HL-60/S4 treated with retinoic acid at 250 ng/mL for 4 days and 3 days (cell line): ENCODE measurements around the gene CCRL2.
"Not testable (repeated sequence)": the region's sequence is repeated elsewhere in the genome, so short reads cannot be mapped to it uniquely, and the experiment has no call there.

Experiments
- in situ Hi-C: fragments of 300-500 bp; cut with MboI; formaldehyde crosslinking; loops from 2 replicates; pipeline ENCODE4 v1.7.0; 2022; ENCODE audit warnings: low sequenced_read_pairs

Gene CCRL2

DNA sequence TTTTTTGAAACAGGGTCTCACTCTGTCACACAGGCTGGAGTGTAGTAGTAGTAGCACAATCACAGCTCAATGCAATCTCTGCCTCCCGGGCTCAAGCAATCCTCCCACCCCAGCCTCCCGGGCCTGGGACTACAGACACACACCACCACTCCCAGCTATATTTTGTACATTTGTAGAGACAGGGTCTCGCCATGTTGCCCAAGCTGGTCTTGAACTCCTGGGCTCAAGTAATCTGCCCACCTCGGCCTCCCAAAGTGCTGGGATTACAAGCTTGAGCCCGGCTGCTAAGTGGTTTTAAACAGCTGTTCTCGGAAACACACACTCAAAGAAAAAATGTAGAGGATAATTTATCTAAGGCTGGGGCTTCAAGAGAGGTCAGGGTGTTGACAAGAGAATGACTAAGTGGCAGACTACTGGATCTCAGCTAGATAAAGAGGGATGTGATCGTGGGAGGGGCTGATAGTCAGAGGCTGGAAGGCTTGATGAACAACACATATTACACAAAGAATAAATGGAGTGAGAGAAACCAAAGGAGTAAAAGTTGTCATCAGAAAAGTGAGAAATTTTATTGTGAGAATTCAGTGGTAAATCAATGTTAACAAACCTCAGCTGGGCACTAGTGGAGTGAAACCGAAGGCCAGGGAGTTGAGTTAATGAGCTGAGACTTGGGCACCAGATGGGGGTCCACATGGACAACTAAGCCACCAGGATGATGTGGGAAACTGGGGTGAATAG lies 6.9 kb upstream of the CCRL2 start:
- in situ Hi-C loops: no loop called here

DNA sequence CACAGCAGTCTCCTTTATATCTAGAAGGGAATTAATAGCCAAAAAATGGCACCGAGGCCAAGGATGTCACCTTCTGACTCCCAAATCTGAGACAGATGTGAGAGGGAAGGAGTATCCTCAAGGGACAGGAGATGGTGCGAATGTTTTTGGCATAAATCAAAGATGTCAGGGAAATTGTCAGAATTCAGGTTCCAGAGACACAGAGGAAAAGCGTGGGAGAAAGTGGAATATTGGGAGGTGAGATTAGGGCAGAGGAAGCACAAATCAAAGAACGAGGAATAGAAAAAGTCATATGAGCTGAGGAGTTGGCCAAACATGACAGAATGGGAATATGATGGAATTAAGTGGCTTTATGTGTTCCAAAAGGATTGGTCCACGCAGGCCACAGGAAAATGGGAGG lies 6.2 kb upstream of the CCRL2 start:
- in situ Hi-C loops: no loop called here

DNA sequence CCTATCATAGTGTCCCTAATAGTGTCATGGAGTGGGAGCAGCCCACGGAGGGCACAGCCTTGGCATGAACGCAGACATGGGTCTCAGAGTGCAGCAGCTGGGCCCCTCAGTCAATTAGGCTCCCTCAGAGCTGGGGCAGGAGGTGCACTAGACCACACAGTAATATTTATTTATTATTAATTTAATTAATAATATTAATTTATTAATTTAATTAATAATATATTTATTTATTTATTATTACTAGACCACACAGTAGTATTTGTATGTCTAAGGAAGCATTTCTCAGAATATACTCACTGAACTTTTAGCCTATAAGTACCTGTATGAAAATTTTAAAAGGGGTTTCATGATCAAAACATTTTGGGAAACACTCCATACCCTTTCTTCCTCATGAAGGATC lies 5.5 kb upstream of the CCRL2 start:
- in situ Hi-C loops: no loop called here

DNA sequence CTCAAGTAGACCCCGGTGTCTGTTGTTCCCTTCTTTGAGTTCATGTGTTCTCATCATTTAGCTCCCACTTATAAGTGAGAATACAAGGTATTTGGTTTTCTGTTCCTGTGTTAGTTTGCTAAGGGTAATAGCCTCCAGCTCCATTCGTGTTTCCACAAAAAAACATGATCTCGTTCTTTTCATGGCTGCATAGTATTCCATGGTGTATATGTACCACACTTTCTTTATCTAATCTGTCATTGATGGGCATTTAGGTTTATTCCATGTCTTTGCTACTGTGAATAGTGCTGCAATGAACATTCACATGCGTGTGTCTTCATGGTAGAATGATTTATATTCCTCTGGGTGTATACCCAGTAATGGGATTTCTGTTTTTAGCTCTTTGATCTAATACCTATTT lies 4.2 kb upstream of the CCRL2 start:
- in situ Hi-C loops: not testable (repeated sequence)

DNA sequence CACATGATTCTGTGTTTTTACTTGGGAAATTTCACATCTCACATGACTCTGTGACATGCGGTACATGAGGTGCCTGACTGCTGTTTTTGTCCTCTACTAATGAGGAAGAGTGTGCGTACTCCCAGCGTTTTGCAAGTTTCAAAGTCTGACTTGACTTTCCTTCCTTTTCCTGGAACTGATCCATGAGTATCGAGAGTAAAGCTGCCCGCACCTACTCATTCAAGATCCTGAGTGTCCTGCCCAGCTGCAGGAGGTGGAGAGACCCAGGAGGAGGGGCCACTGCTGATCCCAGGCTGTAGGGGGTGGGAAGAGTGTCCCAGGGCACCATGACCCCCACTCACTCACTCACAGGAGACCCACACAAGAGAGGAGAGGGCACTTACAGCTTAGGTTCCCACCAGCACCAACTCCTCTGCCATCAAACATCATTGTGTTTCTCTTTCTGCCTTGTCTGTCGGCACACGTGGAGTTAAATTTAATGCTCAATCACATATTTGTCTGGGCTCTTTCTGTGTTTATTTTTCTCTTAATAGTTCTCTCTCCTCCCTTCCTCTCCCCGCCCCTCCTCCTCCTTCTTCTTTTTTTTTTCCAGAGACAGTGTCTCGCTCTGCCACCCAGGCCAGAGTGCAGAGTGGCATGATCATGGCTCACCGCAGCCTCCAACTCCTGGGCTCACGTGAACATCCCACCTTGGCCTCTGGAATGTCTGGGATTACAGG lies 1.6 kb upstream of the CCRL2 start:
- in situ Hi-C loops: no loop called here

DNA sequence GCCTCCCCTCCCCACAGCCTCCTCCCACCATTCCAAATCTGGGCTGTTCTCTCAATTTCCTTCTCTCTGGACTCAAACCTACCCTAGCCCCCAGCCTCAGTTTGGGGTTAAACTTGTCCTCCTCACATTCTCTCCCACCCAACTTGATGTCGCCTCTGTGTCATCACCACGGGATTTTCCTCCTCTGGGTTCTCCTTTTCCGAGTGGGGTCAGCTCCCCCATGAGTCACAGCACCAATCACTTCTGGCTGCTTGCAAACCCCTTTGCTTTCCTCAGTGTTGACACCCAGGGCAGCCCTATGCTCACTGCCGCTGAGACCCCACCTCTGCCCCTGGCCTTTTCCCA lies 644 bp upstream of the CCRL2 start:
- in situ Hi-C loops: no loop called here

DNA sequence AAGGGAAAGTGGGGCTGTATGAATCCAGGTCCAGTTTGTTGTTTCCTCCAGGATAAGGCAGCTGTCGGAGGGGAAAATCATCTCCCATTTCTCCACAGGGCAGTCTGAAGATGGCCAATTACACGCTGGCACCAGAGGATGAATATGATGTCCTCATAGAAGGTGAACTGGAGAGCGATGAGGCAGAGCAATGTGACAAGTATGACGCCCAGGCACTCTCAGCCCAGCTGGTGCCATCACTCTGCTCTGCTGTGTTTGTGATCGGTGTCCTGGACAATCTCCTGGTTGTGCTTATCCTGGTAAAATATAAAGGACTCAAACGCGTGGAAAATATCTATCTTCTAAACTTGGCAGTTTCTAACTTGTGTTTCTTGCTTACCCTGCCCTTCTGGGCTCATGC lies 911 bp downstream of the CCRL2 start:
- in situ Hi-C loops: no loop called here

DNA sequence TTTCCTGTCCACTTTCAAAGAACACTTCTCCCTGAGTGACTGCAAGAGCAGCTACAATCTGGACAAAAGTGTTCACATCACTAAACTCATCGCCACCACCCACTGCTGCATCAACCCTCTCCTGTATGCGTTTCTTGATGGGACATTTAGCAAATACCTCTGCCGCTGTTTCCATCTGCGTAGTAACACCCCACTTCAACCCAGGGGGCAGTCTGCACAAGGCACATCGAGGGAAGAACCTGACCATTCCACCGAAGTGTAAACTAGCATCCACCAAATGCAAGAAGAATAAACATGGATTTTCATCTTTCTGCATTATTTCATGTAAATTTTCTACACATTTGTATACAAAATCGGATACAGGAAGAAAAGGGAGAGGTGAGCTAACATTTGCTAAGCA lies 1.8 kb downstream of the CCRL2 start:
- in situ Hi-C loops: no loop called here

DNA sequence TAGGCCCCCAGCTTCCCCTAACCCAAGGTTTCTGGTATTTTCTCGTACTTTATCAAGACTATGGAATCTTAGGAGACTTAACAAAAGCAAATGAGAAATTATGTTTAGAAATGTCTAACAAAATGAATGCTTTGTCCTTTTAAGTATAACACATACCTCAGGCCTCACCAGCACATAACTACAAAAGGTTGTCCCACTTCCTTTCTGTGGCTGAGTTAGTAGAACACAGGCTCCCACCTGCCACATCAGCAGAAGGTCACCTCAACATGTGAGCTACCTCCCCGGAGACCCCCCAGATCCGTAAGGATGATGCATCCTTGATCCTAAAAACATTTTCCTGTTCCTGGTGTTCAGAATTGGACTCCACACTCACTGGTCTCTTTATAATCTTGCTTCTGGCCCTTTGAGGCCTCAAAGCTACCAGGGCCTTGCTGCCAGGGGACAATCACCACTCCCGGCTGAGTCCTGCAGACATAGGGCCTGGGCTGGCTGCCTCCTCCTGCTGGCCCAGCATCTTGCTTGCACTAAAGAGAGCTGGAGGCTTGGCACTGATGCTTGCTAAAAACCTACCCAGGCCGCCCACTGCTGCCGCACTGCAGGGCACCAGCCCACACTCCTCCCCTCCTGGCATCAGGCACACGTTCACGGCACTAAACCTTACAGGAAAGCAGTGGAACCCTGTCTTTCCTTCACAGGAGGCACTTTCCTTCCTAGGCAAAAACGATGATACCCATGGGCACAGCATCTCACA lies 2.9 kb downstream of the CCRL2 start:
- in situ Hi-C loops: no loop called here

DNA sequence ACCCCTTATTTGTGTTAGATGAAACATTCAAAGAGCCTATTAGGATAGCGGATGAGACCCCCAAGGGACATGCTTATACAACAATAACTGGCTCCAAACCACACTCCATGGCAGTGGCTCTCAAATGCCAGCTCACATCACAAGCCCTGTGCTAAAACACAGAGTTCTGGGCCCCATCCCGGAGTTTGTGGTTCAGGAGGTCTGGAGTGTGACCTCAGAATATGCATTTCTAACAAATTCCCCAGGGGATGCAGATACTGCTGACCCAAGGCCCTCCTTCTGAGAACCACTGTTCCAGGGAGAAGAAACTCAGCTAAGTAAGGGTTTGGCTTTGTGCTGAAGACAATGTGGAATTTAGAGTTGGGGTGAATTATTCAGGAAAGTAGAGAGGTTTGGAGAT lies 3.6 kb downstream of the CCRL2 start:
- in situ Hi-C loops: no loop called here

DNA sequence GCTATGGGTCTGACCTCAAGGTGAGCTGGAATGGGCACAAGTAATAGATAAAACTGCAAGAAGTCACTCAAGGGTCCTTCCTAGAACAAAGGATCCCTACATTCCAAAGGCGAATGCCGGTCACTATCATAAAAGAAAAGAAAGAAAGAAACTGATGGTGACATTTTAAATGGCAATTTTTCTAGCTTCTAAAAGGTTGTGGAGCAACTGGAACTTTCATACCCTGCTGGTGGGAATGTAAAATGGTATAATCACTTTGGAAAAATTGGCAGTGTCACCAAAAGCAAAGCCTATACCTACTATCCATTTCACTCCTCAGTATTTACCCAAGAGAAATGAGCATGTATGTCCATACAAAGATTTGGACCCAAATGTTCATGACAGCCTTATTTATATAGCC lies 4.2 kb downstream of the CCRL2 start:
- in situ Hi-C loops: no loop called here

DNA sequence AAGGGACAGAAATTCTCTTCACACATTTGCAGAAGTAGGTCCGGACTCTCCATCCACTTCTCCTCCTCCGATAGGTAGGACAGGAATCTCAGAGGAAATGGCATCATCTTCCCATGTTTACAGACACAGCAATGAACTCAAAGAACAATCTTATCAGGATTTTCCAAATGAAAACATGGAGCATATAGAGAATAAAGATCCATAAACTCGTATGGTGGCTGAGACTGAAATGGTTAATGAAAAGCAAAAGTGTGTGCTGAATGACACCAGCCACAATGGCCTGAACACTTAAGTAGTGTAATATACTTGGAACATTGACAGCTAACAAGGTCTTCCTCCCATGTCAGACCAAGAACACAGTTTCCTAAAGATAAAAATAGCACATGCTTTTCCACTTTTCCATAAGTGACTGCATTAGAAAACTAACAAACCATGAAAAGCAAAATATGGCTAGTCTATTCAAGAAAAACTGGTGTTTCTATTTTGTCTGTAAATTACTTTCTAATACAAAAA lies 5.8 kb downstream of the CCRL2 start:
- in situ Hi-C loops: no loop called here

DNA sequence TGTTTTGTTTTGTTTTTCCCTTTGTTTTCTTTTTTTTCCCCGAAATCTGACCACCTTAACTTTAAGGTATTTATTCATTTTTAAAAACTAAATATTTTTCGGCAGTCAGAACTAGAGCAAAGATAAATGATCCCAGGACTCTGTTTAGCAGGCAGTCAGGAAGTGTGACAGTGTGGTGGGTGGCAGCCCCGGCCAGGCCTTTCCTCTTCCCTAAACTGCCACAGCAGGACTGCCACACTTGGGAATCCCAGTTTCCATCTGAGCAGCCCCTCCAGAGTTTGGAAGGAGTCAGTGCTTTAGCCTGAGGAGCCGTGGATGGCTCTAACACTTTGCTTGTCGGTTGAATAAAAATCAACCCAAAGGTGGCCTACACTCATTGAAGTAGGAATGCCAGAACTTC lies 6.9 kb downstream of the CCRL2 start:
- in situ Hi-C loops: no loop called here

DNA sequence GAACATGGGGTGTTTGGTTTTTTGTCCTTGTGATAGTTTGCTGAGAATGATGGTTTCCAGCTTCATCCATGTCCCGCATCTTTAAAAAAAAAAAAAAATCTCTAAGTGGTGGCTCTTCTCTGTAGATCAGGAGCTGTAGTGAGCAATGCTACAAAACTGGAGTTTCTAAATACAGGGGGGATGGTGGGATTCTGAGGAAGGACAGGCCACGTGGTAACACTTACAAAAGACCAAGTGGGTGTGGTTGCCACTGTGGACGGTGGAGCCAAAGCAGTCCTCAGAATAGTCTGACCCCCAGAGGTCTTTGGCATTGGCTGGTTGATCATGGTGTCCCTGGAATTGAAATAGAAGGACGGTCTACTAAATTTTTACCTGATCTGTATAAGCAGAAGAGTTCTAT lies 7.7 kb downstream of the CCRL2 start:
- in situ Hi-C loops: no loop called here

DNA sequence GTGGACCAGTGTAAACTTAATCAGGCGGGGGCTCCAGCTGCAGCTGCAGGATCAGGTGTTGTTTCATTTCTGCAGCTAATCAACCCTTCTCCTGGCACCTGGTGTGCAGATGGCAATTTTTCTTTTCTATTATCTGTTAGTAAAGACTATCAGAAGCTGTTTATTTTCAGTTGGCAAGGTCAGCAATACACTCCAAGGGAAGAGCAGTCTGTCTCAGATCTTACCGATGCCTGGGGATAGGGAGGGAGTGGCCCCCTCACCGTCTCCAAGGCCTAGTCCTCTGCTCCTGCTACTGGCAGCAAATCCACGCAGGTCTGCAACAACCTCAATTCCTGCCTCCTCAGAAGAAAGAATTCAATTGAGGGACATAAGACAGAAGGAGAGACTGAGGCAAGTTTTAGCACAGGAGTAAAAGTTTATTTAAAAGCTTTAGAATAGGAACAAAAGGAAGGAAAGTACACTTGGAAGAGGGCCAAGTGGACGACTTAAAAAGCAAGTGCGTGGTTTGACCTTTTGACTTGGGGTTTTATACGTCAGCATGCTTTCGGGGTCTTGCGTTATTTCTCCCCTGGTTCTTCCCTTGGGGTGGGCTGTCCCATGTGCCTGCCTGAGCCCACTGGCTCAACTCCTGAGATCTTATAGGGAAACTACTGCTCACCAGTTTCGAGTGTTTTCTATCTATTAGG lies 9.2 kb downstream of the CCRL2 start:
- in situ Hi-C loops: no loop called here

DNA sequence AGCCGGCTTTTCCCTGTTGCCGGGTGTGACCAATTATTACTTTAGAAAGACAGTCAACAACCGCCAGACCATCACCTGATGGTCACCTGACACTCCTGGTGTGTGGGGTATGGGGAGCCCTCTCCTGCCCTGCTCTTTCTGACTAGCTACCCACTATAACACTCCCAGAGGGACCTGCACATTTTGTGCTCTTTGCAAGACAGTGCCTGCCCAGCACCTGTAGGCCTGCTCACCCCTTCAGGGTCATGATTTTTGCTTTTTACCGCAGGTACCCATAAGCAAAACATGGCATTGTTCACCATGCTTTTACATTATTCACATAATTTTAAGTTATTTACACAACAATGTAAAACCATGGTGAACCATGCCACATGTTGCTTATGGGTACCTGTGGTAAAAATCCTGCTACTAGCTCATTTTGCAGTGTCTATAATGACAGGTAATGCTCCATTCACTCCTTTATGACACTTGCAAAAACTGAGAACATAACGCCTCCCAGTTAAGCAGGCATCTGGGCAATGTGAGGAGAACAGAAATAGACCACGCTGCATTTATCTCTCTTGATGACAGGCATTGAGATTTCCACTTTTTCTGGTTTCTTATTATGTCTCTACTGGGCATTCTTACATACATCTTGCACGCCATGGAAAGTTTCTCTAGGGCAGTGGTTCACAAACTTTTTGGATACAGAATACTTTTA lies 9.9 kb downstream of the CCRL2 start:
- in situ Hi-C loops: no loop called here

DNA sequence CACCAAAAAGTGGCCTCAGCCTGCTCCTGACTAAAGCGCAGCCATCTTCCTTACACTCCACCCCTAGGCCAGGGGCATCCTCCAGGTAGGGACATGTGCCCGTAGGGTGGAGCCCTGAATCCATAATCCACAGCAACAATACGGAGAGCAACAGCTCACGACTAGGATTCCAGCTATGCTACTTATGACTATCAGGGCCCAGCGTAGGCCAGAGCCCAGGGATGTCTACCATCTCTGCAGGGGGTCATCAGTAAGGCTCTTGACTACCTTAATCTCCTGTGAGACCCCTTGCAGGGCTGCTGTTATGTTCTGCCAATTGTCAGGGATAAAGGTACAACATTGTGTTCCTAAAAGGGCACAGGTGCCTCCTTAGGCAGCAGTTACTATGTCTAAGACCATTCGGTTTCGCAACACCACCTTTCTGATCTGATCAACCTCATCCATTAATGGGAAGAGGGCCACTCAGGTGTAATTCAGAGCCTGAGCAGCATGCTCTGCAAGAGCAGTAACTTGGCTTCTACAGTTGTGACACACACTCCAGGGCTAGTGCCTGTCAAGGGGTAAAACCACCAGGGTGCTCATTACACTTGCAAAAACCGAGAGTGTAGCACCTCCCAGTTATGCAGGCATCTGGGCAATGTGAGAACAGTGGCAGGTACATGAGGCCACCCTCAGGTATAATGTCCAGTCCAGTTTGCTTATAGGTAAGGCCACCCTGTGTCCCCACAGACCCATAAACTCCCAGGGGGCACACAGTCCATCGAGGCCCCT lies 11.0 kb downstream of the CCRL2 start:
- in situ Hi-C loops: no loop called here

DNA sequence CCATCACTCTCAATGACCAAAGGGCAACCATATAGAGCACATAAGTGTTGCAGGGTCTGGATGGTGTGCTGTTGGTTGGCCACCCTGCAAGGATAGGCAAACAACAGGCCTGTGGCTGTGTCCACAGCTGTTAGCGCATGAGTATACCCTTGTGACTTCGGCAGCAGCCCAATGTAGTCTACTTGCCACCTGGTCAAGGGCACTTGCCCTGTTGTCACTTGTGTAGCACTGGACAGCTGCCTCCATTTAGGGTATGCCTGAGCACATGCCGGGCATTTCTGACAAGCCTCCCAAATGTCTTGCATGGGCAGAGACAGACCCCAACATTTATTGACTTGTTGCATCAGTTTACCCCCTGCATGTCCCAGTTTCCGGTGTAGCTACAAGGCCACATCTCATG lies 12.8 kb downstream of the CCRL2 start:
- in situ Hi-C loops: no loop called here

DNA sequence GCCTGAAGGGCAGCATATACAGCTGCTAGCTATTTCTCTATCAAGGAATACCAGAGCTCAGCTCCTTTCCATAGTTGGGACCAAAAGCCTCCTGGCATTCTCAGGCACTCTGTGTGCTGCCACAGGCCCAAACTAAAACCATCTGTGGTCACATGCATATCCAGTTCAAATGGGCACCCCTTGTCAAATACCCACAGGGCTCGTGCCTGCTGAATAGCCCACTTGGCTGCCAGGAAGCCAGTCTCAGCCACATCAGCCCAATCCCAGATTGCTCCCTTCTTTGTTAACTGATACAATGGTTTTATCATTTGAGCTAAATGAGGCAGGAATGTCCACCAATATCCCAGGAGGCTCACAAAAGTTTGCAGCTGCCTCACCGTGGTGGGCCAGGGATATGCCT lies 13.9 kb downstream of the CCRL2 start:
- in situ Hi-C loops: no loop called here

DNA sequence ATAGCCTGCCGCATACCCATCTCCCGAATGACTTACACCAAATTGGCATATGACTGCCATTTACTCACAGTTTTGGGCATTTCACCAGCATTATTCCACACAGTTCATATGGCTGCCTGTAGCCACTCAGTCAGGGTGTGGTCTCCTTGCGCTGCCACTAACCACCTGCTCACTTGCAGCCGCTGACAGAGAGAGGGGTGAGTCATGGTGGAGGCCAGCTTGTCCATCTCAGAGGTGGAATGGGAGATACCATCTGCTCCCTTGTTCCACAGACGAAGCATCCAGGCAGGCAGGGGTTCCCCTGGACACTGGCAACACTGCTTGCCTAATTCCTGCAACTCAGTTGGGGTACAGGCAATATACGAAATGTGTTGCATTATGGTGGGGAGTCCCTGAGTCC lies 15.6 kb downstream of the CCRL2 start:
- in situ Hi-C loops: no loop called here
